GM13976 (cell line): ENCODE results near the gene LNP1.

Experiments
- DNase-seq: peaks from one replicate; pipeline ENCODE4 v3.0.0; 2012; ENCODE audit warnings: low spot score
- in situ Hi-C: fragments of 300-500 bp; cut with MboI; formaldehyde crosslinking; loops from one replicate; pipeline ENCODE4 v1.12.0; 2022; ENCODE audit warnings: low sequenced_read_pairs, mixed read lengths, inconsistent platforms; ENCODE audit not compliant: unreplicated experiment
- TF ChIP-seq, protein P1 (sequence below): IDR thresholded peaks from 2 replicates; pipeline ENCODE4 v1.5.1; 2012; ENCODE audit warnings: borderline replicate concordance, mild to moderate bottlenecking; ENCODE audit not compliant: insufficient read depth; ENCODE audit errors: extremely low read depth, missing control alignments, control extremely low read depth

Gene LNP1

DNA sequence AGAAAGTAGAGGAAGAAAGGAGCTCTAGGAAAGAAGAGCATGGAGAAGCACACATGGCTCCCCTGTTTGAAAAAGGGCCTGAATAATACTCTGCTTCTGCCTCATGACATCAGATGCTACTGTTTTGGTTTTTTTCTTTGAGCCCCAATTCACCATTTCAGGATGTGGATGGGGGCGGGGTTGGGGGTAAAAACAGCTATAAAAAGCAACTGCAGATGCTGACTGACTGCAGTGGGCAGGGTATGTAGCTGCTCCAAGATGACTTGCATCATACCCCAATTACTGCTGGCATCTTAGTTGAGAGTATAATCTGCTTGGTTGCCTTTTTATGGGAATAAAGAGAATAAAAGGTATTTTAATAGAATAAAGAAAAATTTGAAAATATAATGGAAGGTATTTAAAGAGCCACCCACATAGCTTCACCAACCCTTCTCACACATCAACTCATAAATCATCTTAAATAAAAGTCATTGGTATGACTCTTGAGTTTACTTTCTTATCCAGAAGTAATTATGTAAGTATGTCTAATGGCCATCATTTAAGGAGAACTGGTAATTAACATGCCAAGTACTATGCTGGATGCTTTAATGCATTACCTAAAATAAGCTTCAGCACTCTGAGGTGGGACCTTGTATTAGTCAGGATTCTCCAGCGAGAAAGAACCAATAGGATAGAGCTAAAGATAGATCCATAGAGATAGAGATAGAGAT lies 54.7 kb downstream of the LNP1 start:
- in situ Hi-C loops, result no loop called here
- no peak for DNase-seq
- TF ChIP-seq, protein P1, sequence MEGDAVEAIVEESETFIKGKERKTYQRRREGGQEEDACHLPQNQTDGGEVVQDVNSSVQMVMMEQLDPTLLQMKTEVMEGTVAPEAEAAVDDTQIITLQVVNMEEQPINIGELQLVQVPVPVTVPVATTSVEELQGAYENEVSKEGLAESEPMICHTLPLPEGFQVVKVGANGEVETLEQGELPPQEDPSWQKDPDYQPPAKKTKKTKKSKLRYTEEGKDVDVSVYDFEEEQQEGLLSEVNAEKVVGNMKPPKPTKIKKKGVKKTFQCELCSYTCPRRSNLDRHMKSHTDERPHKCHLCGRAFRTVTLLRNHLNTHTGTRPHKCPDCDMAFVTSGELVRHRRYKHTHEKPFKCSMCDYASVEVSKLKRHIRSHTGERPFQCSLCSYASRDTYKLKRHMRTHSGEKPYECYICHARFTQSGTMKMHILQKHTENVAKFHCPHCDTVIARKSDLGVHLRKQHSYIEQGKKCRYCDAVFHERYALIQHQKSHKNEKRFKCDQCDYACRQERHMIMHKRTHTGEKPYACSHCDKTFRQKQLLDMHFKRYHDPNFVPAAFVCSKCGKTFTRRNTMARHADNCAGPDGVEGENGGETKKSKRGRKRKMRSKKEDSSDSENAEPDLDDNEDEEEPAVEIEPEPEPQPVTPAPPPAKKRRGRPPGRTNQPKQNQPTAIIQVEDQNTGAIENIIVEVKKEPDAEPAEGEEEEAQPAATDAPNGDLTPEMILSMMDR, result no peak

DNA sequence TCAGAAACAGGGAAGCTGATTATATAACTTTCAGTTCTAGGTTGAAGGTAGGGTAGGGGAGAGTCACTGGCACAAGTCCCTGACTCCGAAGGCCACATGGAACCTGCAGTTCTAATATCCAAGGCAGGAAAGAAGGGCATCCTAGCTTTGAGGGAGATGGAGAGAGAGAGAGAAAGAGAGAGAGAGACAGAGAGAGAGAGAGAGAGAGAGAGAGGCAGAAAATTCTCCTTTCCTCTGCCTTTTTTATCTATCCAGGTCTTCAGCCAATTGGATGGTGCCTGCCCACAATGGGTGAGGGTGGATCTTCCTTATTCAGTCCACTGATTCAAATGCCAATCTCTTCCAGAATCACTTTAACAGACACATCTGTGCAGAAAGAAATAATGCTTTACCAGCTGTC lies 55.4 kb downstream of the LNP1 start:
- in situ Hi-C loops, result no loop called here
- no peak for DNase-seq
- TF ChIP-seq, protein P1, result no peak

DNA sequence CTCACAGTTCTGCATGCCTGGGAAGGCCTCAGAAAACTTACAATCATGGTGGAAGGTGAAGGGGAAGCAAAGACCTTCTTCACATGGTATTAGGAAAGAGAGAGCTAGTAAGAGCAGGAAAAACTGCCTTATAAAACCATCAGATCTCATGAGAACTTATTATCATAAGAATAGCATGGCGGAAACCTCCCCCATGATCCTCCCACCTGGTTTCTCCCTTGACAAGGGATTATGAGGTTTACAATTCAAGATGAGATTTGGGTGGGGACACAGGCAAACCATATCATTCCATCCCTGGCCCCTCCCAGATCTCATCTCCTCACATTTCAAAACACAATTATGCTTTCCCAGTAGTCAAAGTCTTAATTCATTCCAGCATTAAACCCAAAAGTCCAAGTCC lies 56.5 kb downstream of the LNP1 start:
- TF ChIP-seq, protein P1, result no peak
- in situ Hi-C loops, result no loop called here
- DNase-seq, result no peak

DNA sequence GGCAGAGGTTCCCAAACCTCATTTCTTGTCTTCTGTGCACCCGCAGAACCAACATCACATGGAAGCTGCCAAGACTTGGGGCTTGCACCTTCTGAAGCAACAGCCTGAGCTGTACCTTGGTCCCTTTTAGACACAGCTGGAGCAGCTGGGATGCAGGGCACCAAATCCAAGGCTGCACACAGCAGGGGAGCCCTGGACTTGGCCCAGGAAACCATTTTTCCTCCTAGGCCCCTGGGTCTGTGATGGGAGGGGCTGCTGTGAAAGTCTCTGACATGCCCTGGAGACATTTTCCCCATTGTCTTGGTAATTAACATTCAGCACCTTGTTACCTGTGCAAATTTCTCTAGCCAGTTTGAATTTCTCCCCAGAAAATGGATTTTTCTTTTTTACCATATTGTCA lies 57.5 kb downstream of the LNP1 start:
- TF ChIP-seq, protein P1, result no peak
- no peak for DNase-seq
- in situ Hi-C loops, result no loop called here

DNA sequence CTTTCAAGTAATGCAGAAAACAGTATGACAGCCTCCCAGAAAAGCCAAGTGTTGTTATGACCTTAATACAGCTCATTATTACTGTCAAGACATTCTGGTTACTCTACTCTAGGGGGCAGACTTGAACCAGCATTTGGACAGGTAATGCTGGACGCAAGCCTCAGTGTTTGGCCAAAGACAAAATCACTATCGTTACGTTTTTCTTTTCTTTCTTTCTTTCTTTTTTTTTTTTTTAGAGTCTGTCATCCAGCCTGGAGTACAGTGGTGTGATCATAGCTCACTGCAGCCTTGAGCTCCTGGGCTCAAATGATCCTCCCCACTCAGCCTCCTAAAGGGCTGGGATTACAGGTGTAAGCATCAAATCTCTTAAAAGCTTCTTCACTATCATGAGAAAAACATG lies 61.7 kb downstream of the LNP1 start:
- in situ Hi-C loops, result loop anchor here (10.0 kb wide), 1 partner anchor 132 kb away; no protein-coding TSS in a partner anchor

DNA sequence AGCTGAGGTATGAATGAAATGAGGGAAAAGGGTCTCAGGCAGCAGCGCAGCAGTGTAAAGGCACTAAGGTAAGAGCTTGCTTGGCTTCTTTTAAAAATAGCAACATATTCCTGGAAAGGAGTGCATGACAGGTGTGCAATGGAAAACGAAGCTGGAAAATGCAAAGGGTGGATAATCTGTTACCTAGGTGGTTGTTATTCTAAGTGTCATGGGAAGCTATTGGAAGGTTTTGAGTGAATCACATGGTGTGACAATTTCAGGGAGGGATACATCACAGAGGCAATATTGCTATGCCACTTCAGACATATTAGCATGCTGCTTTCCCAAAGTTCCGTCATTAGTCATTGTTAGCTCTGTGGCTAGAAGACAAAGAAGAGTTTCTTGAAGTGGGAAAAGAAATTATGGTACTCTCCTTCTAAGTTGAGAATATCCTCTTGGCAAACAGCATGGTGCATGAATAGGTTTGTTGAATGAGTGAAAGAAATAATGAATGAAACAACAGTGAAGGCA lies 62.4 kb downstream of the LNP1 start:
- in situ Hi-C loops, result loop anchor here (10.0 kb wide), 1 partner anchor 131 kb away; no protein-coding TSS in a partner anchor
- TF ChIP-seq, protein P1, result no peak
- no peak for DNase-seq

More for the DNA sequence above, 61.7 kb downstream of the LNP1 start:
- TF ChIP-seq, protein P1, result peak; percentile 62
- DNase-seq, result peak; percentile 67
